HL-60 (cell line): Measurements from ENCODE around the gene ARHGAP11A.

Source experiments
- DNase-seq, 2 experiments: peaks; one replicate each; pipeline ENCODE4 v3.0.0-alpha.2; 2010 to 2020; ENCODE audit warnings: low read depth in 1 of 2, low spot score in 1 of 2
- H3K27ac ChIP-seq: fragments of 250-450 bp; sonication (Bioruptor Pico); replicated peaks from 2 replicates; pipeline ENCODE4 v1.5.1; 2020; ENCODE audit warnings: mild to moderate bottlenecking, moderate library complexity
- H3K27me3 ChIP-seq: fragments of 250-450 bp; sonication (Bioruptor Pico); 2 replicates; pipeline ENCODE4 v1.5.1; 2021; ENCODE audit warnings: mild to moderate bottlenecking, moderate library complexity; ENCODE audit not compliant: insufficient read depth, poor library complexity, severe bottlenecking
- H3K4me3 ChIP-seq: replicated peaks from 2 replicates; pipeline ENCODE4 v1.5.1; 2011; ENCODE audit warnings: mild to moderate bottlenecking, control low read depth, low read length; ENCODE audit not compliant: insufficient read depth
- GABPA ChIP-seq: IDR thresholded peaks from 2 replicates; pipeline ENCODE4 v1.6.1; 2012; ENCODE audit warnings: low read depth
- POLR2AphosphoS5 ChIP-seq: IDR thresholded peaks from 2 replicates; pipeline ENCODE4 v1.6.1; 2012; ENCODE audit warnings: low read depth
- SPI1 ChIP-seq: IDR thresholded peaks from 2 replicates; pipeline ENCODE4 v1.6.1; 2012; ENCODE audit warnings: low read depth, mild to moderate bottlenecking, borderline replicate concordance
- TF ChIP-seq, protein P1 (sequence below): IDR thresholded peaks from one replicate; pipeline ENCODE4 v1.5.1; 2011; ENCODE audit warnings: low read length, control low read depth, inconsistent platforms; ENCODE audit not compliant: insufficient read depth
- TF ChIP-seq, protein P2 (sequence below): IDR thresholded peaks from 2 replicates; pipeline ENCODE4 v1.6.1; 2012; ENCODE audit warnings: low read depth; ENCODE audit not compliant: insufficient replicate concordance

Gene ARHGAP11A

DNA sequence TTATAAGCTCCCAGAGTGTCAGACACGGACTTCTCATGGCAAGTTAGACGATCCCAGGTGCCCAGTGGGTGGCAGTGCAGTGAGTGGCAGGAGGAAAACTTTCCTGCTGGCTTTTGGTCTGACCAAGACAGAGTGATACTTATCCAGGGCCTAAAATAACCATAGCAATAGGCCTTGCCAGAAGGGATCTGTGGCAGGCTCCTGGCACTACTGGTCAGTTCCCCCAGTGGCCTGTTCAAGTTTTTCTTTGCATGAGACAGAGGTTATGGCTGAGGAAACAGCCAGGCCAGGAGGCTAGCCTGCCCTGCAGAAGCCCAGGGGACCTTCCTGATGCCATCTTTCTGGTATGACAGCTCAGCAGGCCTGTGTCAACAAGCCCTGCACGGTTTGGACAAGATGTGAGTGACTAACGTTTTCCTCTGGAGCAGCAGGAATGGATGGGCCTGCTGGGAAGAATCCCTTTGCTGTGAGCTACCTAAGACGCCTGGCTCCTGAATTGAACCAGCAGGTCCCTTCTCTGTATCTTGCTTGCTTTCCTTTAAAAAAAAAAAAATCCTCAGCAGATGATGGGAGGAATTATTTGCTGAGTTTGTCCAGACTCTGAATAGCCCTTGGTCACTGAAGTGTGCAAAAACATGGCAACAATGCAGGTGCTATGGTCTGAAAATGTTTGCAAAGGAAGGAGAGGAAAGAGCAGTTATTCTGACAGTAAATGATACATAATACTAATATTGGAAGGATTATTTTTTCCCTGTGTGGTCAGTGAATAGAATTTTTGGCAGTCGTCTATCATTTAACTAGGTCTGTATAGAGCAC, 44.2 kb downstream of the ARHGAP11A start:
- Histone ChIP-seq H3K27me3 (no peaks in the 10 kb centered on the region), H3K27ac (no peak overlapping the region), H3K4me3 (no peak overlapping the region)
- no peak for DNase-seq
- TF ChIP-seq, protein P1, sequence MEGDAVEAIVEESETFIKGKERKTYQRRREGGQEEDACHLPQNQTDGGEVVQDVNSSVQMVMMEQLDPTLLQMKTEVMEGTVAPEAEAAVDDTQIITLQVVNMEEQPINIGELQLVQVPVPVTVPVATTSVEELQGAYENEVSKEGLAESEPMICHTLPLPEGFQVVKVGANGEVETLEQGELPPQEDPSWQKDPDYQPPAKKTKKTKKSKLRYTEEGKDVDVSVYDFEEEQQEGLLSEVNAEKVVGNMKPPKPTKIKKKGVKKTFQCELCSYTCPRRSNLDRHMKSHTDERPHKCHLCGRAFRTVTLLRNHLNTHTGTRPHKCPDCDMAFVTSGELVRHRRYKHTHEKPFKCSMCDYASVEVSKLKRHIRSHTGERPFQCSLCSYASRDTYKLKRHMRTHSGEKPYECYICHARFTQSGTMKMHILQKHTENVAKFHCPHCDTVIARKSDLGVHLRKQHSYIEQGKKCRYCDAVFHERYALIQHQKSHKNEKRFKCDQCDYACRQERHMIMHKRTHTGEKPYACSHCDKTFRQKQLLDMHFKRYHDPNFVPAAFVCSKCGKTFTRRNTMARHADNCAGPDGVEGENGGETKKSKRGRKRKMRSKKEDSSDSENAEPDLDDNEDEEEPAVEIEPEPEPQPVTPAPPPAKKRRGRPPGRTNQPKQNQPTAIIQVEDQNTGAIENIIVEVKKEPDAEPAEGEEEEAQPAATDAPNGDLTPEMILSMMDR = no peak
- TF ChIP-seq SPI1 = no peak
- TF ChIP-seq, protein P2, sequence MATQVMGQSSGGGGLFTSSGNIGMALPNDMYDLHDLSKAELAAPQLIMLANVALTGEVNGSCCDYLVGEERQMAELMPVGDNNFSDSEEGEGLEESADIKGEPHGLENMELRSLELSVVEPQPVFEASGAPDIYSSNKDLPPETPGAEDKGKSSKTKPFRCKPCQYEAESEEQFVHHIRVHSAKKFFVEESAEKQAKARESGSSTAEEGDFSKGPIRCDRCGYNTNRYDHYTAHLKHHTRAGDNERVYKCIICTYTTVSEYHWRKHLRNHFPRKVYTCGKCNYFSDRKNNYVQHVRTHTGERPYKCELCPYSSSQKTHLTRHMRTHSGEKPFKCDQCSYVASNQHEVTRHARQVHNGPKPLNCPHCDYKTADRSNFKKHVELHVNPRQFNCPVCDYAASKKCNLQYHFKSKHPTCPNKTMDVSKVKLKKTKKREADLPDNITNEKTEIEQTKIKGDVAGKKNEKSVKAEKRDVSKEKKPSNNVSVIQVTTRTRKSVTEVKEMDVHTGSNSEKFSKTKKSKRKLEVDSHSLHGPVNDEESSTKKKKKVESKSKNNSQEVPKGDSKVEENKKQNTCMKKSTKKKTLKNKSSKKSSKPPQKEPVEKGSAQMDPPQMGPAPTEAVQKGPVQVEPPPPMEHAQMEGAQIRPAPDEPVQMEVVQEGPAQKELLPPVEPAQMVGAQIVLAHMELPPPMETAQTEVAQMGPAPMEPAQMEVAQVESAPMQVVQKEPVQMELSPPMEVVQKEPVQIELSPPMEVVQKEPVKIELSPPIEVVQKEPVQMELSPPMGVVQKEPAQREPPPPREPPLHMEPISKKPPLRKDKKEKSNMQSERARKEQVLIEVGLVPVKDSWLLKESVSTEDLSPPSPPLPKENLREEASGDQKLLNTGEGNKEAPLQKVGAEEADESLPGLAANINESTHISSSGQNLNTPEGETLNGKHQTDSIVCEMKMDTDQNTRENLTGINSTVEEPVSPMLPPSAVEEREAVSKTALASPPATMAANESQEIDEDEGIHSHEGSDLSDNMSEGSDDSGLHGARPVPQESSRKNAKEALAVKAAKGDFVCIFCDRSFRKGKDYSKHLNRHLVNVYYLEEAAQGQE = no peak
- TF ChIP-seq POLR2AphosphoS5 = no peak
- TF ChIP-seq GABPA = no peak

DNA sequence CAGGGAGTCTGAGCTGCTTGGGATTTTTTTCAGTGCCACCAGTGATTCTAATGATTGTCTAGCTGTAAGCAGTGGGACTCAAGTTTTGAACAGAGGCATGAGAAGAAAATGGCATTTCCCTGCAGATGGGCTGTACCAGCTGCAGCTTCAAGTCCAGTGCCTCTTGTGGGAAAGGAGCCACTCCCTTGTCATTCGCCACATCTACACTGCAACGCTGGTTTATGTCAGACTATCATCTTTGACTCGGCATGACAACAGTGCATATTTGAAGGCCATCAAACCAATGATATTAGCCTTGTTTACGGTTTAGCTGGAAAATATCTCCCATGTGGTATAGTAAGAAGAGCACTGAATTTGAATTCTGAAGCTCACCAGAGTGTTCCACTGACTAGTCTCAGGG, 48.4 kb downstream of the ARHGAP11A start:
- TF ChIP-seq POLR2AphosphoS5 (no peak), GABPA (no peak), SPI1 (no peak)
- TF ChIP-seq, protein P1 = no peak
- TF ChIP-seq, protein P2 = no peak

DNA sequence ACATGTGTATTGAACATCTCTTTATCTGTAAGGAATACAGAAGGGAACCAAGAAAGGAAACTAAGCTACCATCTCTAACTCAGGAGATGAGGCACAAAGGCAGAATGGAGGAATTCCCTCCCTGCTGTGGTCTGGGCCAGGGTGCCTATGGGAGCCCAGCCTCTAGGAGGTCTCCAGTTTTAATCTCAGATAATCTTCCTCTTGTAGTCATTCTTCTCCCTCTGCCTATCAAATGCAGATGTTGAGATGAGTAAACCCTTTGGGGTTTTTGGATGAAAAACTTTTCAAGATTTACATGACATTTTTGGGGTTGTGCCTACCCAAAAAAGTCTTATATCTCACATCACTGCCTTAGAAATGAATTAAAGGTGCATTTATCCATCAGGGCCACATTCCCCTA, 49.5 kb downstream of the ARHGAP11A start:
- no peak overlapping the region for H3K4me3 ChIP-seq
- no peak overlapping the region for H3K27ac ChIP-seq
- TF ChIP-seq GABPA (no peak), SPI1 (no peak), POLR2AphosphoS5 (no peak)
- TF ChIP-seq, protein P1 = no peak
- TF ChIP-seq, protein P2 = no peak

More for the DNA sequence above, 48.4 kb downstream of the ARHGAP11A start:
- no peak for DNase-seq
- no peak overlapping the region for H3K27ac ChIP-seq
- no peaks in the 10 kb centered on the region for H3K27me3 ChIP-seq
- H3K4me3 ChIP-seq = no peak overlapping the region

More for the DNA sequence above, 49.5 kb downstream of the ARHGAP11A start:
- no peak for DNase-seq
- H3K27me3 ChIP-seq = no peaks in the 10 kb centered on the region
